Sigmoid colon (tissue), 7 donors: Measurements from ENCODE around the gene WDR93. TPM values are rescaled to one million over a fixed set of nuclear protein-coding genes. Genes with fewer than 3 reads are reported as not detected.
A peak's percentile ranks its signal among the peaks of the same experiment; 100 is the strongest.

Source experiments
- DNase-seq: peaks from one replicate; pipeline ENCODE4 v3.0.0-alpha.2; 2019
- H3K27ac ChIP-seq, 4 donors: fragments of 200-600 bp; sonication (generic); one replicate each; pipeline ENCODE4 v1.5.1; 2016 to 2019; ENCODE audit warnings: mild to moderate bottlenecking in 1 of 4
- H3K27me3 ChIP-seq, 3 donors: fragments of 200-600 bp; sonication (generic); one replicate each; pipeline ENCODE4 v1.5.1; 2019; ENCODE audit warnings: mild to moderate bottlenecking in 1 of 3
- H3K36me3 ChIP-seq, 4 donors: fragments of 200-600 bp; sonication (generic); one replicate each; pipeline ENCODE4 v1.5.1; 2016 to 2019
- H3K4me1 ChIP-seq, 4 donors: fragments of 200-600 bp; sonication (generic); one replicate each; pipeline ENCODE4 v1.5.1; 2017 to 2019
- H3K4me3 ChIP-seq, 4 donors: fragments of 200-600 bp; sonication (generic); one replicate each; pipeline ENCODE4 v1.5.1; 2017 to 2019; ENCODE audit warnings: mild to moderate bottlenecking in 2 of 4, moderate library complexity in 1 of 4
- H3K9me3 ChIP-seq, 4 donors: fragments of 200-600 bp in 3 of 4; sonication (generic) in 3 of 4; one replicate each; pipeline versions ENCODE4 v1.5.1 to v1.6.1; 2013 to 2019
- EP300 ChIP-seq, 4 donors: sonication (generic); formaldehyde crosslinking; IDR thresholded peaks; one replicate each; pipeline ENCODE4 v1.6.1; 2017; ENCODE audit warnings: antibody characterized with exemption in 4 of 4
- POLR2A ChIP-seq, 2 donors: fragments of 450-650 bp; IDR thresholded peaks; one replicate each; pipeline ENCODE4 v1.6.1; 2016; ENCODE audit warnings: antibody characterized with exemption in 2 of 2, mild to moderate bottlenecking in 2 of 2, moderate library complexity in 2 of 2
- POLR2AphosphoS5 ChIP-seq, 4 donors: sonication (generic); formaldehyde crosslinking; IDR thresholded peaks; one replicate each; pipeline ENCODE4 v1.6.1; 2017; ENCODE audit warnings: antibody characterized with exemption in 4 of 4
- WGBS, 2 donors: extraction: QIAGEN DNeasy Blood & Tissue Kit; methylation state at CpG; one replicate each; pipeline ENCODE4 v1.1.7; 2013; 5-methylcytosine and 5-hydroxymethylcytosine counted together
- intact Hi-C: fragments of 100-400 bp; cut with DNase I; formaldehyde crosslinking; loops from one replicate; pipeline ENCODE4 v1.15.1; 2023
- polyA plus RNA-seq, 3 donors: library from polyadenylated mRNA; stranded (reverse); fragments of 200-250 nt; gene quantifications; one replicate each; pipeline ENCODE4 v1.2.3, GENCODE V29; 2013
- total RNA-seq, 4 donors: library from RNA; depleted of rRNA; stranded (reverse); fragments of >200 nt; gene quantifications; one replicate each; pipeline ENCODE4 v1.1.0, GENCODE V29; 2016
- TF ChIP-seq, protein P1 (sequence below), 4 experiments: fragments of 450-650 bp in 3 of 4; fragments of 200-600 bp in 1 of 4; IDR thresholded peaks; one replicate each; pipeline ENCODE4 v1.5.1; 2016 to 2019; ENCODE audit warnings: antibody characterized with exemption in 4 of 4, mild to moderate bottlenecking in 3 of 4, moderate library complexity in 2 of 4
- donor health status: healthy with polysubstance abuse.
- donor health status: Bipolar disorder and iron deficiency.
- donor health status: healthy.

Gene WDR93
- total and polyA plus RNA-seq, 7 donors = 0.04 to 1.1 TPM; not detected in 5

DNA sequence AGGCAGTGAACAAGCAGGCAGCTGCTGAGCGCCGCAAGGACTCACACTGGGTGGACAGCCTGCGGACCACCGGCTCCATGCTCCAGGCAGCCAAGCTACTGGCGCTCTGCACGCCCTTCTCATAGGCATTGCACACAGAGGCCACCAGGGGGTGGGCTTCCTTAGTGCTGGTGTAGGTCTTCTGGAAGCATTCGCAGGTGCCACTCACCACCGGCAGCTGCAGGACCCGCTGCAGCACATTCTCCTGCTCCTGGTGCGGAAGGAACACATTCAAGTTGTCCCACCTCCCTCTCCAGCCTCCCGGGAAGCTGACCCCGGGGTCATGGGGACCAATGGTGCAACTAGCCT lies 17.5 kb upstream of the WDR93 start:
- intact Hi-C loops = no loop called here
- Histone ChIP-seq H3K36me3 (no peaks in the 10 kb centered on the region), H3K4me1 (peaks cover 0 to 8% (median 3%) of the 10 kb centered on the region in 4 donors), H3K9me3 (no peaks in the 10 kb centered on the region), H3K4me3 (no peak overlapping the region), H3K27me3 (no peaks in the 10 kb centered on the region), H3K27ac (no peak overlapping the region)
- no peak for TF ChIP-seq POLR2A (IDR thresholded peaks at IDR 0.05)
- no peak for TF ChIP-seq POLR2AphosphoS5 (IDR thresholded peaks at IDR 0.05)
- TF ChIP-seq, protein P1, sequence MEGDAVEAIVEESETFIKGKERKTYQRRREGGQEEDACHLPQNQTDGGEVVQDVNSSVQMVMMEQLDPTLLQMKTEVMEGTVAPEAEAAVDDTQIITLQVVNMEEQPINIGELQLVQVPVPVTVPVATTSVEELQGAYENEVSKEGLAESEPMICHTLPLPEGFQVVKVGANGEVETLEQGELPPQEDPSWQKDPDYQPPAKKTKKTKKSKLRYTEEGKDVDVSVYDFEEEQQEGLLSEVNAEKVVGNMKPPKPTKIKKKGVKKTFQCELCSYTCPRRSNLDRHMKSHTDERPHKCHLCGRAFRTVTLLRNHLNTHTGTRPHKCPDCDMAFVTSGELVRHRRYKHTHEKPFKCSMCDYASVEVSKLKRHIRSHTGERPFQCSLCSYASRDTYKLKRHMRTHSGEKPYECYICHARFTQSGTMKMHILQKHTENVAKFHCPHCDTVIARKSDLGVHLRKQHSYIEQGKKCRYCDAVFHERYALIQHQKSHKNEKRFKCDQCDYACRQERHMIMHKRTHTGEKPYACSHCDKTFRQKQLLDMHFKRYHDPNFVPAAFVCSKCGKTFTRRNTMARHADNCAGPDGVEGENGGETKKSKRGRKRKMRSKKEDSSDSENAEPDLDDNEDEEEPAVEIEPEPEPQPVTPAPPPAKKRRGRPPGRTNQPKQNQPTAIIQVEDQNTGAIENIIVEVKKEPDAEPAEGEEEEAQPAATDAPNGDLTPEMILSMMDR (IDR thresholded peaks at IDR 0.05) = peak in 1 of 4 experiments; percentile 14
- no peak for DNase-seq
- 70 to 83% methylated on average over 12 of the region's 12 CpGs for WGBS, 2 donors

DNA sequence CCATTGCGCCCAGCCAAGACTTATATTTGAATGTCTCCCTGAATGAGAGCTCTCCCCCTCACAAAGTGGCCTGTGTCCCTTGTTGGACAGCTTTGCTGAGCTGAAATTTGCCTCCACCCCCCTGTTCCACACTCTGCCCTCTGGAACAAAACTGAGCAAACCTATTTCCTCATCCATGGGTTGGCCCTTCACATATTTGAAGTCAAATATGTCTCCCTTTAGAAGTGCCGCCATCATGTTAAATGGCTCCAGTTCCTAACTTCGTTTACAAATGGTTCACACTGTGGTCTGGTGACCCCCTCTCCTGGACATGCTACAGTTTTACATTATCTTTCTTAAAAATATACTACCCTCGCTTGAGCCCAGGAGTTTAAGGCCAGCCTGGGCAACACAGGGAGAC lies 16.1 kb upstream of the WDR93 start:
- no peak overlapping the region for H3K27ac ChIP-seq
- H3K4me3 ChIP-seq = no peak overlapping the region
- H3K9me3 ChIP-seq = no peaks in the 10 kb centered on the region
- intact Hi-C loops = no loop called here
- no peak for TF ChIP-seq POLR2AphosphoS5 (IDR thresholded peaks at IDR 0.05)
- no peak for TF ChIP-seq POLR2A (IDR thresholded peaks at IDR 0.05)
- TF ChIP-seq EP300 (IDR thresholded peaks at IDR 0.05) = no peak
- TF ChIP-seq, protein P1 (IDR thresholded peaks at IDR 0.05) = no peak
- no peaks in the 10 kb centered on the region for H3K36me3 ChIP-seq
- DNase-seq = no peak
- 86 to 89% methylated on average over 4 of the region's 4 CpGs for WGBS, 2 donors
- H3K4me1 ChIP-seq = peaks cover 0 to 8% (median 3%) of the 10 kb centered on the region in 4 donors
- no peaks in the 10 kb centered on the region for H3K27me3 ChIP-seq

DNA sequence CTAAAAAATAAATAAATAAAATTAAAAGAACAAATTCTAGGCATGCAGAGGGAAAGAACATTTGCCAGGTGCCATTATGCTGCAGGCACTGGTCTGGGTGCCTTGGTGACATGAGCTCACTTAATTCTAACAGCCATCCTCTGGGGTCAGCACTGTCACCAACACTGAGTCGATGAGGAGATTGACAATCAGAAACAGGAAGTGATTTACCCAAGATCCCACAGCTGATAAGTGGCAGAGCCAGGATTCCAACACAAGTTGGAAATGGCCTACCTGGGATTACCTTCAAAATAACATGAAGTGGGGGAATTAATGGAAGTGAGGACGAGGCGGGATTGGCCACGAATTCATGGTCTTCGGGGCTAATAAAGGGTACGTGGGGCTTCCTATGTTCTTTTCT lies 15.0 kb upstream of the WDR93 start:
- Histone ChIP-seq H3K4me1 (peaks cover 0 to 15% (median 12%) of the 10 kb centered on the region in 4 donors), H3K36me3 (no peaks in the 10 kb centered on the region), H3K9me3 (no peaks in the 10 kb centered on the region), H3K27me3 (no peaks in the 10 kb centered on the region), H3K4me3 (no peak overlapping the region), H3K27ac (no peak overlapping the region)
- WGBS, 2 donors = 70 to 76% methylated on average over 6 of the region's 6 CpGs
- intact Hi-C loops = no loop called here
- TF ChIP-seq, protein P1 (IDR thresholded peaks at IDR 0.05) = no peak
- TF ChIP-seq POLR2A (IDR thresholded peaks at IDR 0.05) = no peak
- no peak for TF ChIP-seq POLR2AphosphoS5 (IDR thresholded peaks at IDR 0.05)
- TF ChIP-seq EP300 (IDR thresholded peaks at IDR 0.05) = no peak
- DNase-seq = no peak

DNA sequence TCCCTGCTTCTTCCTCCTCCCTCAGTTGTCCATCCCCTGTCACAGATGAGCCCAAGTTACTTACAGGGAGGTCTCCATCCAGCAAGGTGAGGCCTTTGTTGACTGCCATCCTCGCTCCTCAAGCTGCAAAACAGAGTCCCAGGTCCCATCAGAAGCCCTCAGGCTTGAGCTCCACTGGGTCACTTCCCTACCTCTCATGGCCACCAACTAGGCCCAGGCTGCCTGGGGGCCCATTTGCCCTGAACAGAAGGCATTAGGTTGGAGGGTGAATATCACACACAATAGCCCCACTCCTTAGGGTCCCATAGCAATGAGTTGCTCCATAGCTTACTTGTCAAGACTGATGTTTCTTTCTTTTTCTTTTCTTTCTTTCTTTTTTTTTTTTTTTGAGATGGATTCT lies 13.2 kb upstream of the WDR93 start:
- intact Hi-C loops = no loop called here
- WGBS, 2 donors = 85 to 92% methylated on average over 1 of the region's 1 CpG
- Histone ChIP-seq H3K36me3 (no peaks in the 10 kb centered on the region), H3K27ac (no peak overlapping the region), H3K9me3 (no peaks in the 10 kb centered on the region), H3K27me3 (no peaks in the 10 kb centered on the region), H3K4me3 (no peak overlapping the region), H3K4me1 (peaks cover 0 to 22% (median 20%) of the 10 kb centered on the region in 4 donors)
- DNase-seq = no peak
- TF ChIP-seq, protein P1 (IDR thresholded peaks at IDR 0.05) = no peak
- no peak for TF ChIP-seq POLR2AphosphoS5 (IDR thresholded peaks at IDR 0.05)
- TF ChIP-seq EP300 (IDR thresholded peaks at IDR 0.05) = no peak
- no peak for TF ChIP-seq POLR2A (IDR thresholded peaks at IDR 0.05)

DNA sequence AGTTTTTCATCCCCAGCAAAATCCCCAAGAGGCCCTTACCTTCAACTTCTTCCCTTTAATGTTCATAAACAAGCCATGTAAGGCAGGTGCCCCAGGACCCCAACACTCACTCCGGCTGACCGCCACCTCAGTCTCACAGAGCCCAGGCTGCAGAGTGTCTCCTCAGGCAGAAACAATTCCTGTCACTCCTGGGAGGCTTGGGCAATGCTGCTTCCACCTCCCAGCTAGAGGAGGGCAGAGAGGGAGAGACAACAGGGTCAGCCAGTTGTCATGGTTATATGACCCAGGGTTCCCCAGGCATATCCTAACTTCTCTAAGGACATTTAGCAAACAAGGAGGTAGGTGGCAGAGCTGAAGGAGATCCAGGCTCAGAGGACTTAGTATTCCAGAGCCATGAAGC lies 11.4 kb upstream of the WDR93 start, which contains the start of gene PLIN1:
Gene PLIN1, minus strand, starts transcription at position 156 of the 400 bp plus-strand sequence. CDS start 1,878 bp downstream, outside the sequence.
- 95% methylated on average over 2 of the region's 2 CpGs for WGBS, 2 donors
- peaks cover 0 to 13% (median 0%) of the 10 kb centered on the region in 4 donors for H3K36me3 ChIP-seq
- H3K4me3 ChIP-seq = no peak within 1 kb of the TSS
- intact Hi-C loops = no loop called here
- TF ChIP-seq POLR2A (IDR thresholded peaks at IDR 0.05) (no peak), EP300 (IDR thresholded peaks at IDR 0.05) (no peak), POLR2AphosphoS5 (IDR thresholded peaks at IDR 0.05) (no peak)
- TF ChIP-seq, protein P1 (IDR thresholded peaks at IDR 0.05) = no peak
- H3K27me3 ChIP-seq = no peaks in the 10 kb centered on the region
- H3K9me3 ChIP-seq = no peaks in the 10 kb centered on the region
- peak within 1 kb of the TSS; percentile 53 to 83 (median 61) for H3K27ac ChIP-seq
- H3K4me1 ChIP-seq = peaks cover 0 to 22% (median 16%) of the 10 kb centered on the region in 4 donors
- DNase-seq = no peak
